T-helper 22 cell (primary cell): Measurements from ENCODE around the gene CBX5.
"Not testable (repeated sequence)": the region's sequence is repeated elsewhere in the genome, so short reads cannot be mapped to it uniquely, and the experiment has no call there.

Experiments used
- DNase-seq: peaks from one replicate; pipeline ENCODE4 v3.0.0-alpha.2; 2020; ENCODE audit warnings: low read depth

CBX5 gene

GRCh38 chr12:54197010-54197409, 82.9 kb downstream of the CBX5 start:
- DNase-seq: no peak

GRCh38 chr12:54196396-54196795, 83.5 kb downstream of the CBX5 start:
- no peak for DNase-seq

- DNase-seq: no peak
Observed at GRCh38 chr12:54195737-54196347, 84.1 kb downstream of the CBX5 start.

GRCh38 chr12:54195080-54195736, 84.7 kb downstream of the CBX5 start:
- DNase-seq: no peak

GRCh38 chr12:54194611-54195010, 85.3 kb downstream of the CBX5 start:
- DNase-seq: not testable (repeated sequence)

DNA sequence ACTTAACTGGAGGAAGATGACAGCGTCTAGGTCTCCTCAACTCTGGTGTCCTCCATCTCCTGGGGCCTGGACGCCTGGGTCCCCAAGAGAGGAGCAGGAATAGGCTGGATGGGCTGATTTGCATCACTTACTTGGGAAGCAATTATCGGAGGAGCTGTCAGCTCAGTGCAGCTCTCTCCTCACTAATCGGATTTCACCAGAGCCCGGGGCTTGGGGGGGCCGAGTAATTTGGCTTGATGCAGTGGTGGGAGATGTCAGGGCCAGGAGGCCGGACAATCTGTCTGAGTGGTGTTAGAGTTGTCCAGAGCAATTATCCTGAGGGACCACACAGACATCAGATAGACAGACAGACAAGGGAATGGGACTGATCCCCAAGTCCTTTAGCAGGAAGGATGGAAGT, 86.5 kb downstream of the CBX5 start:
- DNase-seq: no peak

- DNase-seq: peak; percentile 57
Observed at GRCh38 chr12:54191550-54192022, 88.3 kb downstream of the CBX5 start.

GRCh38 chr12:54191126-54191525, 88.8 kb downstream of the CBX5 start:
- DNase-seq: no peak

DNA sequence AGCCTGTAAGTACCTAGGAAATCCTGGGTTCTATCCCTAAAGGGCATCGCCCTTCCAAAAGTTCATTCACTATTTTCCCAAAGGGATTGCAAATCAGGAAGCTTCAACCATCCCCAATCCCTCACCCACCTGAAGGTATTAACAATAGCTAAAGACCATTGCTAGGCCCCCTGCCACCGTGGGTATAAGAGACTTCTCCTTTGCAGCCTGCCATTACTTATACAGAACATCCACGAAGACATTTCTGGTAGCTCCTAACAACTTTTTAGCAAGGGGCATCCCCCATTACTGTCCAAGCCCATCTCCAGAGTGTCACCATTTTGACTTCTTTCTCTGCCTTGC, 90.8 kb downstream of the CBX5 start:
- no peak for DNase-seq

DNA sequence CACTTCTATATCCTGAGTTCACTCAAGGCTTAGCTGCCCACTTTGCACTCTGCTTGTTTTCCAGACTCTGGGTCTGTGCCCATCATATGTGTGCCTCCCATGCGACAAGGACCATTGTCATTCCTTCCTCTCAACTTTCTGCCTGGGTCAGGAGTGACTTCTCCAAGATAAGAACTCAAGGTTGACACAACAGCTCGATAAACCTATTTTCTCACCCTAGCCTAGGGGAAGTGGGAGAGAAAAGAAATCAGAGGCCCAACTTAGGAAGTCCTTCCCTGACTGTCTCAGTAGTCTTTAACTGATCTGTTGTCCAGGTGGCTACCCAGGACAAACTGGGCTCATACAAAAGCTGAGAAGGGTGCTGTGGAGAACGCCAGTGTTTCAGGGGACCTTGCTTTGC, 92.8 kb downstream of the CBX5 start:
- DNase-seq: no peak

GRCh38 chr12:54185919-54186318, 94.0 kb downstream of the CBX5 start:
- no peak for DNase-seq

- not testable (repeated sequence) for DNase-seq
Observed at GRCh38 chr12:54185297-54185696, 94.6 kb downstream of the CBX5 start.

DNA sequence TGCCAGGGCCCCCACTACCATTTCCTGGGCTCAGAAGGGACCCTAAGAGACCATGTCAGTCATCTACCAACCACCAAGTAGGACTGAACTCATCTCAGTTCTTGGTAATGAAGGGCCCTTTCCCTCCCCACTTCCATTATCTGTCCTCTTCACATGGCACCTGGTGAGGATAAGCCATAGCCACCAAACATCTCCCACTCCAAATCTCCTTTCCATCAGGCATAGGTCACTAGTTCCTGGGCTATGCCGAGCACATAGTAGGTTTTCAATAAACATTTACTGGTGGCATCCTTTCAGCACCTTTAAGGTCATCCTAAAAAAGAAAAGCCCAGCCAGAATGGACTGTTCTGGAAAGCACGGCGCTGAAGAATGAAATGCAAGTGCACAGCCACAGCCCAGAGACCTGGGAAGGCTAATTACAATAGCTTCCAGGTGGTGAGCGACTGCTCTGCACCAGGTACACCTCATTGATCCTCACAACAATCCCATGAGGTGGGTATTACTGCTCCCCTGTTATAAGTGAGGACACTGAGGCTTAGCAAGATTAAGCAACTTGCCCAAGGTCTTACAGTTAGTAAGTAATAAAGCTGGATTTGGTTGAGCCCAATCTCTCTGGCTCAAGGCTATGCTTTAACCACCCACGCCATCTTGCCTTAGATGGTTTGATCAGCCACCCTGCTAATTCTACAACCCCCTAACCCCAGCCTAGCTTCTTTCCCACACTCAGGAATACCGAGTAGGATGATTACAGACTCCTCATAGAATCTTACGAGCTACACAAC, 95.7 kb downstream of the CBX5 start:
- no peak for DNase-seq

DNA sequence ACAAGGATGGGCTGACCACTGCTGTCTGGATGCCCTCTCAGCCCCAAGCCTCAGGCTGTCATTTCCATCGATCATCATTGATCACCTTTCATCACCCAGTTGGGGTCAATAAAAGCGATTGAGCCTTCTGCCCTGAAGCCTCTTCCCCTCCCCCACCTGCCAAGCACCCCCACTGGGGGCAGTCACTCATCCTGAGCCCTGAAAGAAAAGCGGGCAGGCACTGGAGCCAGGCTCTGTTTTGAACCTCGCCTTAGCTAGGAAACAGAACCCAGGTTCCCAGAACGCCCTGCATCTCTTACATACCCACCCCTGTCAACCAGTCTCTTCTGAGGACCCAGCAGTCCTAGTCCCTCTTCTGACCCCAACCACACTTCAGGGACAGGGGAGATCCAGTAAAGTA, 96.9 kb downstream of the CBX5 start:
- DNase-seq: no peak

DNA sequence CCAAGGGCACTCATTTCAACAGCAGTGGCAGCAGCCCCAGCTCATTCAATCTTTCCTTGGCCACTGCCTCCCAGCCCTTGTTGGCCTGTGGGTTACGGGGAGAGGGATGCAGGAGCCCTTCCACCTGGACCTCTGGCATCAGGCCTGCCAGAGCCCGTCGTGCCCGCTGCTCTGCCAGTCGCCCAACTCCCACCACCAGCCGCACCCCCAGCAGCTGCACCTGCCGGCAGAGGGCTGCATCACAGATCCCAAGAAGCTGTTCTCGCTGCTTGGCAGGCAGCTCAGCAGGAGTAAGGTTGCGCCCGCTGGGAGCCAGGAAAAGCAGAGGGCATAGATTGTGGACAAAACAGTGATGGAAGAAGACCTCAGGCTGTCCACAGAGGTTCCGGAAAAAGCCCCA, 97.8 kb downstream of the CBX5 start:
- DNase-seq: no peak
